Measurements from ENCODE around the gene RB1. TPM values are rescaled to one million over a fixed set of nuclear protein-coding genes. Genes with fewer than 3 reads are reported as not detected.

RB1 gene
- total RNA-seq, 1 experiment from 2014 or later, result 36.7 TPM

GRCh38 chr13:48319531-48320398 lies 16.2 kb downstream of the RB1 start:
- no peaks in the 10 kb centered on the region for H3K9me2 ChIP-seq (ENCODE audit: insufficient read depth)
- ChIA-PET RAD21 (ENCODE audit: low non-redundant PET in 1 of 2, low total read pairs in 2 of 2, uncharacterized antibody in 2 of 2, unreplicated experiment in 2 of 2) (no interaction called here), POLR2A (no interaction called here), CTCF (no interaction called here)
- H4K20me1 ChIP-seq (ENCODE audit: insufficient read depth), result no peaks in the 10 kb centered on the region
- no peak for TF ChIP-seq ZBTB33 (IDR thresholded peaks at IDR 0.05; ENCODE audit: extremely low read depth, insufficient replicate concordance, low read length)
- no peak for TF ChIP-seq JUND (IDR thresholded peaks at IDR 0.05)
- TF ChIP-seq ATF3 (IDR thresholded peaks at IDR 0.05), result no peak
- TF ChIP-seq EGR1 (IDR thresholded peaks at IDR 0.05; ENCODE audit: low read depth), result no peak
- TF ChIP-seq ZFX (IDR thresholded peaks at IDR 0.05), result no peak
- TF ChIP-seq SIN3A (IDR thresholded peaks at IDR 0.05; ENCODE audit: low read depth), result no peak
- no peak for TF ChIP-seq SP1 (IDR thresholded peaks at IDR 0.05; ENCODE audit: low read depth)
- no peak for TF ChIP-seq REST (IDR thresholded peaks at IDR 0.05; ENCODE audit: low read depth)
- TF ChIP-seq TCF7L2 (IDR thresholded peaks at IDR 0.05; ENCODE audit: borderline replicate concordance, extremely low read depth, insufficient read depth, insufficient read length), result no peak
- TF ChIP-seq MAX (IDR thresholded peaks at IDR 0.05), result no peak
- no peak for TF ChIP-seq POLR2A (IDR thresholded peaks at IDR 0.05; ENCODE audit: borderline replicate concordance, extremely low read depth, insufficient read depth, insufficient read length)
- no peak overlapping the region for H2AFZ ChIP-seq (ENCODE audit: low read depth, low read length, poor library complexity, severe bottlenecking)
- peaks cover 2% of the 10 kb centered on the region; the same call in 1 of the 2 replicates for H3K79me2 ChIP-seq (ENCODE audit: insufficient read depth, low read length)
- H3K36me3 ChIP-seq (ENCODE audit: control insufficient read depth in 1 of 2, insufficient read depth in 2 of 2, low read length in 2 of 2), result no peaks in the 10 kb centered on the region
- intact Hi-C loops (cut with micrococcal nuclease), result no loop called here
- ATAC-seq, result no peak
- no peak overlapping the region for H3K4me3 ChIP-seq (replicated peaks in 1 of 2; ENCODE audit: low read depth in 1 of 2, low read length in 2 of 2)
- BruUV-seq (replicated peaks), result no TSS peak
- DNase-seq (ENCODE audit: low read depth, low spot score), result no peak
- no peak overlapping the region for H3K4me2 ChIP-seq (ENCODE audit: low read length)
- no peaks in the 10 kb centered on the region for H3K9me3 ChIP-seq (ENCODE audit: control insufficient read depth in 1 of 2, insufficient read depth in 1 of 2, low read depth in 1 of 2, low read length in 2 of 2)
- no peaks in the 10 kb centered on the region for H3K4me1 ChIP-seq (ENCODE audit: control insufficient read depth in 1 of 2, insufficient read depth in 2 of 2, low read length in 2 of 2)
- H3K27me3 ChIP-seq (ENCODE audit: insufficient read depth, low read length), result no peaks in the 10 kb centered on the region
- no peak overlapping the region for H3K27ac ChIP-seq (ENCODE audit: low read depth, low read length)
- no peak overlapping the region for H3K9ac ChIP-seq (ENCODE audit: low read length)
